ENCODE measurements around the gene SYNGR4.

Gene SYNGR4

GRCh38 chr19:48341515-48342413 is 22.4 kb upstream of the SYNGR4 start:
- no peak for DNase-seq

- no peak for DNase-seq
These were observed 21.8 kb upstream of the SYNGR4 start for GRCh38 chr19:48342414-48342738.

GRCh38 chr19:48342841-48343540 is 21.2 kb upstream of the SYNGR4 start:
- DNase-seq, result no peak

- DNase-seq, result peak; percentile 46
These were observed 19.3 kb upstream of the SYNGR4 start for GRCh38 chr19:48344892-48345291.

GRCh38 chr19:48346191-48346590 is 18.0 kb upstream of the SYNGR4 start:
- peak; percentile 55 for DNase-seq

- DNase-seq, result no peak
These were observed 16.1 kb upstream of the SYNGR4 start for GRCh38 chr19:48348045-48348444.

GRCh38 chr19:48348737-48349136 is 15.4 kb upstream of the SYNGR4 start:
- DNase-seq, result no peak

GRCh38 chr19:48350856-48351255 is 13.3 kb upstream of the SYNGR4 start:
- no peak for DNase-seq

- DNase-seq, result peak; percentile 85
These were observed 12.8 kb upstream of the SYNGR4 start for GRCh38 chr19:48351341-48351752.

- DNase-seq, result no peak
These were observed 10.5 kb upstream of the SYNGR4 start for GRCh38 chr19:48353677-48354076.

GRCh38 chr19:48354332-48354992 is 9.7 kb upstream of the SYNGR4 start:
- no peak for DNase-seq

- DNase-seq, result no peak
These were observed 8.7 kb upstream of the SYNGR4 start for GRCh38 chr19:48355365-48355954.

GRCh38 chr19:48359123-48359522 is 5.0 kb upstream of the SYNGR4 start:
- no peak for DNase-seq

GRCh38 chr19:48361912-48362311 is 2.3 kb upstream of the SYNGR4 start:
- DNase-seq, result no peak

- DNase-seq, result peak; percentile 97
These were observed 1.3 kb upstream of the SYNGR4 start for GRCh38 chr19:48362716-48363499.

- DNase-seq, result no peak
These were observed 712 bp upstream of the SYNGR4 start for GRCh38 chr19:48363500-48363809.

GRCh38 chr19:48364598-48365348 is 606 bp downstream of the SYNGR4 start:
- DNase-seq, result no peak

GRCh38 chr19:48365602-48366001 is 1.4 kb downstream of the SYNGR4 start:
- no peak for DNase-seq

- no peak for DNase-seq
These were observed 3.7 kb downstream of the SYNGR4 start for GRCh38 chr19:48367855-48368254.

- DNase-seq, result no peak
These were observed 4.8 kb downstream of the SYNGR4 start for GRCh38 chr19:48368936-48369335.

- DNase-seq, result no peak
These were observed 6.8 kb downstream of the SYNGR4 start for GRCh38 chr19:48370955-48371354.

GRCh38 chr19:48371367-48371766 is 7.2 kb downstream of the SYNGR4 start:
- DNase-seq, result no peak
